ENCODE data around the gene GPR15LG.

DNA sequence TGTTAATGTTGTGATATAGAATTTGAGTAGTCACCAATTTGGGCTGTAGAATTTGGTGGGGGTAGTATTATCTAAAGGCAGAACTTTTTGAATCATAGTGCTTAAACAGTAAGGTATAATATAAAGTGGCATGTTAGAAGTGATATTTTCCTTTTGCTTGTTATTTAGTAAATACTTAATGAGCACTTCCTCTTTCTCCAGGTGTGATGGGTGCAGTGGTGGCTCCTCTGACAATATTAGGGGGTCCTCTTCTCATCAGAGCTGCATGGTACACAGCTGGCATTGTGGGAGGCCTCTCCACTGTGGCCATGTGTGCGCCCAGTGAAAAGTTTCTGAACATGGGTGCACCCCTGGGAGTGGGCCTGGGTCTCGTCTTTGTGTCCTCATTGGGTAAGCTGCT, 23.7 kb upstream of the GPR15LG start:
- no peak for TF ChIP-seq ZNF645 (tag by site-specific recombination; IDR thresholded peaks at IDR 0.05)
- no peak for TF ChIP-seq CTCF (tag by site-specific recombination; IDR thresholded peaks at IDR 0.05)
- no peak for TF ChIP-seq TCF7L2 (IDR thresholded peaks at IDR 0.05; ENCODE audit: borderline replicate concordance, low read depth, low read length)

Measured in HEK293 (cell line).